Muscle layer of colon (tissue), 2 donors: Measurements from ENCODE around the gene DCD.

ENCODE experiments used
- H3K27ac ChIP-seq: one replicate; pipeline ENCODE4 v1.7.0; 2013; ENCODE audit warnings: low read depth, mild to moderate bottlenecking, low read length, moderate library complexity
- H3K27me3 ChIP-seq, 2 donors: one replicate each; pipeline ENCODE4 v1.7.0; 2013; ENCODE audit warnings: low read length in 2 of 2, mild to moderate bottlenecking in 2 of 2; ENCODE audit not compliant: insufficient read depth in 2 of 2, control insufficient read depth in 1 of 2
- H3K36me3 ChIP-seq: one replicate; pipeline ENCODE4 v1.7.0; 2013; ENCODE audit warnings: mild to moderate bottlenecking, low read length; ENCODE audit not compliant: insufficient read depth
- H3K4me1 ChIP-seq: one replicate; pipeline ENCODE4 v1.7.0; 2013; ENCODE audit warnings: mild to moderate bottlenecking, low read length; ENCODE audit not compliant: insufficient read depth
- H3K4me3 ChIP-seq, 2 donors: one replicate each; pipeline ENCODE4 v1.7.0; 2013; ENCODE audit warnings: low read length in 2 of 2, low read depth in 1 of 2, mild to moderate bottlenecking in 1 of 2, moderate library complexity in 1 of 2
- H3K9ac ChIP-seq: one replicate; pipeline ENCODE4 v1.7.0; 2013; ENCODE audit warnings: low read length
- H3K9me3 ChIP-seq: one replicate; pipeline ENCODE4 v1.7.0; 2013; ENCODE audit warnings: mild to moderate bottlenecking, low read length
- donor health status: abdominal sarcoma.
- donor health status: Adenocarcinoma of cecum.

DCD gene

DNA sequence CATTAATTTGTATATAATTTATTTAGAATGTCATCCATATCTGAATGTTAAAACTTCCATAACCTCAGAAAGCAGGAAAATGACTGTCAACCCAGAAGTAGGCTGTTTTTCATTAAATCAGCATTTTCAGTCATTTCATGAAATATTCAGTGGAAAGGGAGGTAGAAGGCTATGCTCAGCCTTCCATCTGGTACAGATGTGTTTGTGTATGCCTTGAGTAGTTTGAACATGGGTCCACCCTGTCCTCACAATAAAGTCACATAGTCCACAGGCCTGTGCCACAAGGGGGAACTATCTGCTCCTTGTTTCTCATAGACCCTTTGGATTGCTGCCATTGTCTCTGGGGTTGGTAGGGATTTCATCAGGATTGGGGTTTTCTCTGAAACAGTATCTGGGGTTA is 22.6 kb downstream of the DCD start:
- no peak overlapping the region for H3K9ac ChIP-seq
- no peak overlapping the region for H3K4me3 ChIP-seq
- no peak overlapping the region for H3K27ac ChIP-seq
- no peaks in the 10 kb centered on the region for H3K4me1 ChIP-seq
- no peaks in the 10 kb centered on the region for H3K9me3 ChIP-seq
- H3K36me3 ChIP-seq = no peaks in the 10 kb centered on the region
- no peaks in the 10 kb centered on the region for H3K27me3 ChIP-seq

DNA sequence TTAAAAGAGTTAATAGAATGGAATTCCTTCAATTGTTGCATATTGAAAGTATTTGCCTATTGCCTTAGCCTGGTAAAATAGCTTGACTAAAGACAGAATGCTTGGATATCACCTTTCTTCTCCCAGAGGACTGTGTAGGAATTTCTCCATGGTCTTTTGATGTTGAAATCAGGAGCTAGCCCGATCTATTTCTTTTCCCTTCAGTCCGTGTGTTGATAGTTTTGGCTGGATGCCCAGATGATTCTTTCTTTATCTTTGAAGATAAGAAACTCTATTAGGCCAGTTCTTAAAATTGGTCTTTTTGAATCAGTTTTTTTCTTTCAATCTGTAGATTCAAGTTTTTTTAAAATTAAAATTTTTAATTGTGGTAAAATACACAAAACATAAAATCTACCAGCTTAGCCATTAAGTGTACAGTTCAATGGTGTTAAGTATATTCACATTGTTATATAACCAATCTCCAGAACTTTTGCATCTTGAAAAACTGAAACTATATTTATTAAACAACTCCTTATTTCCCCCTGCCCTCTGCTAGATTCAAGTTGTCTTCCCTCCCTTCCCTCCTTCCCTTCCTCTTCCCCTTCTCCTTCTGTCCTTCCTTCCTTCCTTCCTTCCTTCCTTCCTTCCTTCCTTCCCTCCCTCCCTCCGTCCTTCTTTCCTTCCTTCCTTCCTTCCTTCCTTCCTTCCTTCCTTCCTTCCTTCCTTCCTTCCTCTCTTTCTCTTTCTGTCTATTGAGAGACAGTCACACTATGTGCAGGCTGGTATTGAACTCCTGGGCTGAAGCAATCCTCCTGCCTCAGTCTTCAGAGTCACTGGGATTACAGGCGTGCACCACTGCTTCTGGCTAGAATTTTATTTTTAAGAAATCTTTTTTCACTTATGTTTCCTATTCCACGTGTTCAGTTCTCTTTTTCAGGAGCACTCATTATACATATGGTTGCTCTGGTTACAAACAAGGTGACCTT is 23.6 kb downstream of the DCD start:
- Histone ChIP-seq H3K36me3 (no peaks in the 10 kb centered on the region), H3K4me1 (no peaks in the 10 kb centered on the region), H3K9me3 (no peaks in the 10 kb centered on the region), H3K27ac (no peak overlapping the region), H3K9ac (no peak overlapping the region), H3K4me3 (no peak overlapping the region), H3K27me3 (no peaks in the 10 kb centered on the region)

DNA sequence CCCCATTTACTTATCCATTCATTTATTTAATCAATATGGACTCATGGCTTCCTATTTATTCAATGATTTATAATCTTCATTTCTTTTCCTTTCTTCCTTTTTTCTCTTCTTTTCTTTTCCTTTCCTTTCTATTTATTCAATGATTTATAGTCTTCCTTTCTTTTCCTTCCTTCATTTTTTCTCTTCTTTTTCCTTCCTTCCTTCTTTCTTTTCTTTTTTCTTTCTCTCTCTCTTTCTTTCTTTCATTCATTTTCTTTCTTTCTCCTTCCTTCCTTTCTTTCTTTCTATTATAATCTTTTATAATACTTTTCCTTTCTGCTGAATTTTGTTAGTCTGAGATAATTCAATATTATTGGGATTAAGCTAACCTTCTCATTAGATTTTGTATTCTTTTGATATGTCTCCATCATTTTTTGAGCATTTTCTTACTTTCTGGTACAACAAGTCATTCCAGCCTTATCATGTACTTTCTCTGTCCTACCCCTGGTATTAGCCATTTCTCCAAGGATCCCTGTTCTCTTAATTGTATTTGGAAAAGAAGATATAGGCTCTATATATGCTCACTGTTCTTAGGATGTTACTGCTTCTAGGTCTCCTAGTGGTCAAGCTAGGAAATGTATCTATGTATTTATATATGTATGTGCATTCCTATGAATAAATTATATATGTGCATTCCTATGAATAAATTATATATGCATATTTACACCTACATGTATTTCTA is 25.5 kb downstream of the DCD start:
- Histone ChIP-seq H3K27ac (no peak overlapping the region), H3K4me3 (no peak overlapping the region), H3K27me3 (no peaks in the 10 kb centered on the region), H3K4me1 (no peaks in the 10 kb centered on the region), H3K9ac (no peak overlapping the region), H3K9me3 (no peaks in the 10 kb centered on the region), H3K36me3 (no peaks in the 10 kb centered on the region)

DNA sequence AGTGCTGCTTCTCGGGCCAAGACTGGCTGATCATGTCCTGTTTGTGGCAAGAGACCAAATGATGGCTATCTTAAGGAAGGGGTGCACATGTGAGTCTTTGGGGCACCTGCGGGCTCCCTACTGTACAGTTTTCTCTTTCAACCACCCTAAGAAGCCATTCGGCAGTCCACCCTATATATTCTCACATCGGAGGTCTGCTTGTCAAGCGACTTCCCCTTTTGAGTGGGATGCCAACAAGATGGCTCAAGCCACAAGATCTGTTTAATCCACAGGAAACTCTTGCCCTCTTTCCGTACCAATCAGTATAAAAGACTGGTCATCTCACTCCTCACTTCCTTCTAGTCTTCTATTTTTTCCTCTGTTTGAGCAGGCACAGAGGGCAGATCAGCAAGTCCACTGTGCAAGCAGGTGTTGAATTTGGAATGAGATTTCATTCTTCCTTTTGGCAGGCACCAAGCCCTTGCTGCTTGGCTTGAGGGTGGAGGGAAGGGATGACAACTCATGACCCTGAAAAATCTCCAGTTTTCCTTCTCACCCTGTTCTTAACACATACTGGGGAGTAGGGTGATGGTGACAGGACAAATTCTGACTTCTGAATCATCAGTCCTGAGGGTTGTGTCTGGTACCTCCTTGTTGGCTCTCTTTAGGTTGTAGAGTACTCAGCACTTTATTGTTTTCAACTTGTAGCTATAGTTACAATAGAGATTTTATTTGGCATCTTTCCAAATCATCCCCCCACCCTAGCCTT is 31.1 kb downstream of the DCD start:
- no peak overlapping the region for H3K27ac ChIP-seq
- no peaks in the 10 kb centered on the region for H3K27me3 ChIP-seq
- H3K4me1 ChIP-seq = no peaks in the 10 kb centered on the region
- no peak overlapping the region for H3K4me3 ChIP-seq
- no peaks in the 10 kb centered on the region for H3K36me3 ChIP-seq
- H3K9me3 ChIP-seq = no peaks in the 10 kb centered on the region
- H3K9ac ChIP-seq = no peak overlapping the region

DNA sequence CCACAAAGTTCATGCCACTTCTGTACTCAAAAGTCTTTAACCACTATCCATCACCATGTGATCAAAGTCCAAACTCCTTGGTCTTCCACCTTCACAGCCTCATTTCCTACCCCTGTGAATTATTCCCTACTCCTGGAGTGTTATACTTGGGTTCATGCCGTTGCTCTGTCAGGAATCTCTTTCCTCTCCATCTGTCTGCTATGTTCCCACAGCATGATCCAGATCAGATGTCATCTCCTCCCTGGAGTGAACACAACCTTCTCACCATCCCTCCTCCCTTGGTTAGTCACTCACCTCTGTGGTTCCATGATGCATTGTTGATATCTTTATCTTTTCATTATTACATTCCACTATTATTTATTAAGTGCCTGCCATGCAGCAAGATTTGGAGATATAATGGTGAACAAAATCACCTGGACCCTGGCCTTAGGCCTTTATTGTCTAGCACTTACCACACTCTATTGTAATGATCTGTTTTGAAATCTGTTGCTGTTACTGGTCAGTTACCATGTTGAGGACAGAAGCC is 35.9 kb downstream of the DCD start:
- no peaks in the 10 kb centered on the region for H3K4me1 ChIP-seq
- no peaks in the 10 kb centered on the region for H3K9me3 ChIP-seq
- H3K27me3 ChIP-seq = no peaks in the 10 kb centered on the region
- no peaks in the 10 kb centered on the region for H3K36me3 ChIP-seq
- H3K9ac ChIP-seq = no peak overlapping the region
- no peak overlapping the region for H3K27ac ChIP-seq
- no peak overlapping the region for H3K4me3 ChIP-seq

DNA sequence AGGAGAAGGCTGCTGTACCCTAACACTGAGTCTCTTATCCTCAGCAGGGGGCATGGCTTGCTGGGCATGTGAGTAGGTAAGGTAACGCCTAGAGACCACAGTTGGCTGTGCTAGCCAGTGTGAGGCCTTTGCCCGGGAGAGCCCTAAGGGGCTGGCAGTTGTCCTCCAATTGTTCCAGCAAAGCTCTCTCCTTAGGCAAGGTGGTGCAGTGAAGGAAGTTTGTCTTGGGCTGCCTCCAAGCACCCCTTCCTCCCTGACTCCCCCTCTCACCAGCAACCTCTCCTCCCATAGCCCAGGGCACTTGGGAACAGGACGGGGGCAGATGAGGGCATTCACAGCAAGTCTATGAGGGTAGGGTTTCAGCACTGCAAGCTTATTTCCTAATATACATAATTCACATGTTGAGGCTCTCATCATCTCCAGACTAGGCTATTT is 36.4 kb downstream of the DCD start:
- H3K4me1 ChIP-seq = no peaks in the 10 kb centered on the region
- no peaks in the 10 kb centered on the region for H3K36me3 ChIP-seq
- no peak overlapping the region for H3K9ac ChIP-seq
- no peaks in the 10 kb centered on the region for H3K27me3 ChIP-seq
- no peak overlapping the region for H3K27ac ChIP-seq
- H3K9me3 ChIP-seq = no peaks in the 10 kb centered on the region
- no peak overlapping the region for H3K4me3 ChIP-seq

DNA sequence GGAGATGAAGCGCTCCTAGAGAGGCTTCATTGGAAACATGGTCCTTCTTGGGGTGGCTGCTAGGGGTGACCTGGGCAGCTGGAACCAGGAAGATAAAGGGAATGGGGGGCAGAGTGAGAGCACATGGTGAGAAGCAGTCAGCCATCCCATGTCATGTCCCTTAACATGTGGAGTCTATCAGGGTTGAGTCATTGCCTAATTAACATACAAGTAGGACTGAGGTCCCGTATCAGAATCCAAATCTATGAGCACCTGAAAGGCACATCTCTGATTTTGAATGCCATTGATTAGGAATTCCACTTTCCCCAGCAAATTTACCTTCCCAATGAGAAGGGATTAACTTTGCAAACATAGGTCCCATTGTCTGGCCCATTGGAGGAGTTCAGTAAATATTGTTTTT is 39.4 kb downstream of the DCD start:
- Histone ChIP-seq H3K27me3 (no peaks in the 10 kb centered on the region), H3K4me1 (no peaks in the 10 kb centered on the region), H3K36me3 (no peaks in the 10 kb centered on the region), H3K9me3 (no peaks in the 10 kb centered on the region), H3K4me3 (no peak overlapping the region), H3K27ac (no peak overlapping the region), H3K9ac (no peak overlapping the region)

DNA sequence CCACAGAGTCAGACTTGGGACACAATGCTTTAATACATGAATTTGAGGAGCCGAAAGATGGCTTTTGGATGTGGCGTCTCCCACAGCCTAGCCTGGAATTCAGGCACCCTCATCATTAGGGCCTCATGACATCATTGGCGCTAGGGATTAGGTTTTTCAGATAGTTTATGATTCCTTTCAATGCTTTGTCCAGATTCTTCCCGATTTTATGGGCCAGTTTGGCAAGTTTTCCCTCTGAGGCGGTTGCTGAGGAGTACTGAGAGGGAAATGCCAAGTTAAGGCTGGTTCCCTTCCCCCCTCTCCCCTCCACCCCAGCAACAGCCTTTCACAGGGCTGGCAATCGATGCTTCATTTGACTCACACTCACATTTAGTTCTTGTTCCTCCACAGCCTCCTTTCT is 40.0 kb downstream of the DCD start:
- Histone ChIP-seq H3K4me3 (no peak overlapping the region), H3K9me3 (no peaks in the 10 kb centered on the region), H3K27ac (no peak overlapping the region), H3K9ac (no peak overlapping the region), H3K36me3 (no peaks in the 10 kb centered on the region), H3K4me1 (no peaks in the 10 kb centered on the region), H3K27me3 (no peaks in the 10 kb centered on the region)

DNA sequence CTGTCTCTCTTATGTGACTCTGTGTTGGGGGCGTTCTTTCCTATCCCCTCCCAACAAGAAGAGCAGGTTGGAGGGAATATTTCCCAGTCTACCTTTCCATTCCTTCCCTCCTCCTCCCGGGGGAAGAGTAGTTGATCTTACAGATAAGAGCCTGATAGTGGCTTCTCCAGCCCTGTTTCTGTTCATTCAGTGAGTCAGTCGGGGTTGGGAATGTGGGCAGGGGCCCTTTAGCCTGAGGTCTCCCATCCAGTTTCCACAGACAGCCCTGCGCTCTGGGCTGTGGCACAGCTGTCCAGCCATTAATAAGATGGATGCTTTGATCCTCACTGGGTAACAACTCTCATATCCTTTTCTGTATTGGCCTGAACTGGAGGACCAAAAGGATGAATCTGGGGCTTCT is 41.6 kb downstream of the DCD start:
- Histone ChIP-seq H3K4me1 (no peaks in the 10 kb centered on the region), H3K9me3 (no peaks in the 10 kb centered on the region), H3K4me3 (no peak overlapping the region), H3K27ac (no peak overlapping the region), H3K9ac (no peak overlapping the region), H3K27me3 (no peaks in the 10 kb centered on the region), H3K36me3 (no peaks in the 10 kb centered on the region)

DNA sequence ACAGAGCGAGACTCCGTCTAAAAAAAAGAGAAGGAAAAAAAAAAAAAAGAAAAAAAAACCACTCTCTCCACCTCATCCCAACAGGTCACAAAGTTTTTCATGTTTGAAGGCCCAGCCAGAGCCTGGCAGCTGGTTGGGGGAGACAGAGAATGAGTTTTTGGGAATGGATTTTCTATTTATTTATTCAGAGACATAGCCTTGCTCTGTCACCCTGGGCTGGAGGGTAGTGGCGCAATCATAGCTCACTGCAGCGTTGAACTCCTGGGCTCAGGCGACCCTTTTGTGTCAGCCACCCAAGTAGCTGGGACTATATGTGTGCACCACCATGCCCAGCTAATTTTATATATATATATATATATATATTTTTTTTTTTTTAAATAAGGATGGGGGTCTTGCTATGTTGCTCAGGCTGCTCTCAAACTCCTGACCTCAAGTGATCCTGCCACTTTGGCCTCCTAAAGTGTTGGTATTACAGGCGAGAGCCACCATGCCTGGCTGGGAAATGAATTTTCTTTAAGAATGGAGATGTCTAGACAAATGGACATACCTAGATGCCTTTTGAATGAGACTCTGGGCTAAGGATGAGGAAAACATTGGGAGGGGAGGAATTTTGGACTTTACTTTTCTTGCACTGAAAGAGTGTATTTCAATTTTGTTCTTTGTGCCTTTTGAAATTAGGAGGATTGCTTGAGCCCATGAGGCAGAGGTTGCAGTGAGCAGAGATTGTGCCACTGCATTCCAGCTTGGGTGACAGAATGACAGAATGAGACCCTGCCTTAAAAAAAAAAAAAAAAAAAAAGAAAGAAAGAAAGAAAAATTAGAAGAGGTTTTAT is 42.8 kb downstream of the DCD start:
- Histone ChIP-seq H3K27me3 (no peaks in the 10 kb centered on the region), H3K4me3 (no peak overlapping the region), H3K9me3 (no peaks in the 10 kb centered on the region), H3K36me3 (no peaks in the 10 kb centered on the region), H3K27ac (no peak overlapping the region), H3K9ac (no peak overlapping the region), H3K4me1 (no peaks in the 10 kb centered on the region)
